HEK293 (cell line): Measurements from ENCODE around the gene WWC1.

Experiments used
- CTCF ChIA-PET: fragments of 350-600 bp; formaldehyde crosslinking; extraction: SDS; loops from one replicate; lab custom pipeline; 2021; ENCODE audit warnings: antibody characterized with exemption; lab: Yijun Ruan, JAX
- POLR2A ChIA-PET: fragments of 300-600 bp; formaldehyde crosslinking; extraction: SDS; loops from one replicate; lab custom pipeline; 2020; ENCODE audit warnings: antibody characterized with exemption, inconsistent platforms; lab: Yijun Ruan, JAX
- H3K27ac ChIP-seq: fragments of 200-500 bp; sonication (Bioruptor generic); 2 replicates; pipeline ENCODE4 v1.5.1; 2014; ENCODE audit warnings: low read depth, low read length, control low read depth, inconsistent platforms; ENCODE audit errors: extremely low read depth
- H3K36me3 ChIP-seq, 2 experiments: fragments of 200-500 bp in 1 of 2; sonication (Bioruptor generic) in 1 of 2; 1 replicate in 1 of 2; 2 replicates in 1 of 2; pipeline ENCODE4 v1.5.1; 2014 to 2017; ENCODE audit warnings: inconsistent platforms in 2 of 2, low read length in 2 of 2; ENCODE audit not compliant: control insufficient read depth in 2 of 2, insufficient read depth in 1 of 2
- H3K4me1 ChIP-seq: fragments of 200-500 bp; sonication (Bioruptor generic); 2 replicates; pipeline ENCODE4 v1.5.1; 2014; ENCODE audit warnings: mild to moderate bottlenecking, low read length, inconsistent platforms; ENCODE audit not compliant: control insufficient read depth, insufficient read depth
- H3K4me3 ChIP-seq: 2 replicates; pipeline ENCODE4 v1.5.1; 2011; ENCODE audit warnings: low read depth, mild to moderate bottlenecking, control low read depth, low read length, moderate library complexity
- H3K9me3 ChIP-seq: fragments of 200-500 bp; sonication (Bioruptor generic); 2 replicates; pipeline ENCODE4 v1.5.1; 2014; ENCODE audit warnings: low read depth, low read length, inconsistent platforms; ENCODE audit not compliant: control insufficient read depth, insufficient read depth
- GLIS2 ChIP-seq: fragments of 450-650 bp; formaldehyde crosslinking; IDR thresholded peaks from 2 replicates; pipeline ENCODE4 v1.5.1; 2016; ENCODE audit warnings: missing biosample characterization, missing genetic modification characterization
- MYNN ChIP-seq: fragments of 450-650 bp; formaldehyde crosslinking; IDR thresholded peaks from 2 replicates; pipeline ENCODE4 v1.5.1; 2016; ENCODE audit warnings: missing biosample characterization, missing genetic modification characterization, borderline replicate concordance
- PRDM1 ChIP-seq: fragments of 450-650 bp; formaldehyde crosslinking; IDR thresholded peaks from 2 replicates; pipeline ENCODE4; 2016; ENCODE audit warnings: missing biosample characterization, missing genetic modification characterization
- RBAK ChIP-seq: fragments of 450-650 bp; formaldehyde crosslinking; IDR thresholded peaks from 2 replicates; pipeline ENCODE4 v1.5.1; 2016; ENCODE audit warnings: missing biosample characterization, missing genetic modification characterization
- SCRT1 ChIP-seq: fragments of 450-650 bp; formaldehyde crosslinking; IDR thresholded peaks from 2 replicates; pipeline ENCODE4 v1.5.1; 2016; ENCODE audit warnings: missing biosample characterization, missing genetic modification characterization, borderline replicate concordance
- YY2 ChIP-seq: fragments of 450-650 bp; formaldehyde crosslinking; IDR thresholded peaks from 2 replicates; pipeline ENCODE4 v1.5.1; 2016; ENCODE audit warnings: missing biosample characterization, missing genetic modification characterization
- ZFP41 ChIP-seq: fragments of 450-650 bp; formaldehyde crosslinking; IDR thresholded peaks from 2 replicates; pipeline ENCODE4 v1.5.1; 2016; ENCODE audit warnings: missing biosample characterization, missing genetic modification characterization, borderline replicate concordance
- ZNF112 ChIP-seq: fragments of 450-650 bp; formaldehyde crosslinking; IDR thresholded peaks from 2 replicates; pipeline ENCODE4 v1.5.0; 2017; ENCODE audit warnings: missing biosample characterization, missing genetic modification characterization
- ZNF121 ChIP-seq: fragments of 450-650 bp; formaldehyde crosslinking; IDR thresholded peaks from 2 replicates; pipeline ENCODE4 v1.5.1; 2016; ENCODE audit warnings: missing biosample characterization, missing genetic modification characterization
- ZNF214 ChIP-seq: fragments of 450-650 bp; formaldehyde crosslinking; IDR thresholded peaks from 2 replicates; pipeline ENCODE4 v1.5.1; 2017; ENCODE audit warnings: missing biosample characterization, mild to moderate bottlenecking, missing genetic modification characterization, borderline replicate concordance
- ZNF302 ChIP-seq: fragments of 450-650 bp; formaldehyde crosslinking; IDR thresholded peaks from 2 replicates; pipeline ENCODE4 v1.5.1; 2016; ENCODE audit warnings: missing biosample characterization, missing genetic modification characterization, low read depth
- ZNF354C ChIP-seq: fragments of 450-650 bp; formaldehyde crosslinking; IDR thresholded peaks from 2 replicates; pipeline ENCODE4 v1.5.1; 2016; ENCODE audit warnings: missing biosample characterization, missing genetic modification characterization, low read depth, borderline replicate concordance
- ZNF530 ChIP-seq: fragments of 450-650 bp; formaldehyde crosslinking; IDR thresholded peaks from 2 replicates; pipeline ENCODE4 v1.5.1; 2016; ENCODE audit warnings: low read depth, missing biosample characterization, missing genetic modification characterization
- ZNF555 ChIP-seq: fragments of 450-650 bp; formaldehyde crosslinking; conservative IDR thresholded peaks from 2 replicates; pipeline ENCODE4 v1.5.1; 2017; ENCODE audit warnings: missing biosample characterization, mild to moderate bottlenecking, missing genetic modification characterization, inconsistent platforms
- ZNF629 ChIP-seq: fragments of 450-650 bp; formaldehyde crosslinking; IDR thresholded peaks from 2 replicates; pipeline ENCODE4 v1.5.1; 2017; ENCODE audit warnings: missing biosample characterization, missing genetic modification characterization
- ZSCAN30 ChIP-seq: fragments of 450-650 bp; IDR thresholded peaks from 2 replicates; pipeline ENCODE4 v1.5.1; 2018; ENCODE audit warnings: missing biosample characterization, mild to moderate bottlenecking, missing genetic modification characterization, moderate library complexity
- TF ChIP-seq, protein P1 (sequence below): IDR thresholded peaks from 2 replicates; pipeline ENCODE4 v1.6.1; 2011; ENCODE audit warnings: mild to moderate bottlenecking, low read depth, low read length, borderline replicate concordance
- TF ChIP-seq, protein P2 (sequence below): fragments of 450-650 bp; formaldehyde crosslinking; IDR thresholded peaks from 2 replicates; pipeline ENCODE4; 2016; ENCODE audit warnings: missing biosample characterization, missing genetic modification characterization
- TF ChIP-seq, protein P3 (sequence below): fragments of 450-650 bp; formaldehyde crosslinking; IDR thresholded peaks from 2 replicates; pipeline ENCODE4 v1.5.1; 2016; ENCODE audit warnings: missing biosample characterization, missing genetic modification characterization
- TF ChIP-seq, protein P4 (sequence below): fragments of 450-650 bp; formaldehyde crosslinking; conservative IDR thresholded peaks from 2 replicates; pipeline ENCODE4 v1.5.1; 2016; ENCODE audit warnings: low read depth, missing biosample characterization, missing genetic modification characterization
- TF ChIP-seq, protein P5 (sequence below): fragments of 450-650 bp; formaldehyde crosslinking; IDR thresholded peaks from 2 replicates; pipeline ENCODE4 v1.5.1; 2016; ENCODE audit warnings: missing biosample characterization, missing genetic modification characterization, borderline replicate concordance

WWC1 gene

DNA sequence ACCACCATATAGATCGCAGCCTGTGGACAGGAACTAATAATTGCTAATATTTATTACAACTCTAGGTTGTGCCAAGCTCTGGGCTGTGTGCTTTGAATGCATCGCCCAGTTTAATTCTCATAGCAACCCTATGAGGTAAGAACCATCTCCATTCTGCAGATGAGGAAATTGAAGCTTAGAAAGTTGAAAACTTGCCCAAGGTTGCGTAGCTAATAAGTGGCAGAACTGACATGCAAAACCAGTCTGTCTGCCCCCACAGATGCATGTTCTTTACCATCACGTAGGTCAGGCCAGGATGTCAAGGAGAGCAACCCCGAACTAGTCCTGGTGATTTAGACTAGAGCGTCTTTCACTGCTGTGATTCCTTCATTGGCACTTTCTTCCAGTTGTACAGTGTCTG lies 15.6 kb downstream of the WWC1 start:
- ChIA-PET POLR2A (interaction anchor here (1.3 kb wide), 1 partner anchor 15 kb away, joined by 6 read pairs; the partner anchor contains the start of gene WWC1), CTCF (interaction anchor here (0.6 to 1.2 kb wide), 4 partner anchors 10 to 1271 kb away, joined by 3 to 6 read pairs (median 4); no protein-coding TSS in a partner anchor)
- no peak overlapping the region for H3K27ac ChIP-seq
- H3K4me1 ChIP-seq, result no peaks in the 10 kb centered on the region
- no peaks in the 10 kb centered on the region for H3K9me3 ChIP-seq
- H3K4me3 ChIP-seq, result no peak overlapping the region
- H3K36me3 ChIP-seq, result no peaks in the 10 kb centered on the region
- no peak for TF ChIP-seq SCRT1 (tag by site-specific recombination)
- TF ChIP-seq ZNF354C, result no peak
- TF ChIP-seq ZFP41 (tag by site-specific recombination), result no peak
- TF ChIP-seq, protein P1, sequence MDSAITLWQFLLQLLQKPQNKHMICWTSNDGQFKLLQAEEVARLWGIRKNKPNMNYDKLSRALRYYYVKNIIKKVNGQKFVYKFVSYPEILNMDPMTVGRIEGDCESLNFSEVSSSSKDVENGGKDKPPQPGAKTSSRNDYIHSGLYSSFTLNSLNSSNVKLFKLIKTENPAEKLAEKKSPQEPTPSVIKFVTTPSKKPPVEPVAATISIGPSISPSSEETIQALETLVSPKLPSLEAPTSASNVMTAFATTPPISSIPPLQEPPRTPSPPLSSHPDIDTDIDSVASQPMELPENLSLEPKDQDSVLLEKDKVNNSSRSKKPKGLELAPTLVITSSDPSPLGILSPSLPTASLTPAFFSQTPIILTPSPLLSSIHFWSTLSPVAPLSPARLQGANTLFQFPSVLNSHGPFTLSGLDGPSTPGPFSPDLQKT, result no peak
- TF ChIP-seq MYNN (tag by site-specific recombination), result no peak
- TF ChIP-seq ZNF530, result no peak
- TF ChIP-seq ZNF214, result no peak
- TF ChIP-seq ZSCAN30 (tag by site-specific recombination), result no peak
- TF ChIP-seq RBAK (tag by site-specific recombination), result no peak
- no peak for TF ChIP-seq ZNF302
- no peak for TF ChIP-seq ZNF112 (tag by site-specific recombination)
- TF ChIP-seq YY2, result no peak

DNA sequence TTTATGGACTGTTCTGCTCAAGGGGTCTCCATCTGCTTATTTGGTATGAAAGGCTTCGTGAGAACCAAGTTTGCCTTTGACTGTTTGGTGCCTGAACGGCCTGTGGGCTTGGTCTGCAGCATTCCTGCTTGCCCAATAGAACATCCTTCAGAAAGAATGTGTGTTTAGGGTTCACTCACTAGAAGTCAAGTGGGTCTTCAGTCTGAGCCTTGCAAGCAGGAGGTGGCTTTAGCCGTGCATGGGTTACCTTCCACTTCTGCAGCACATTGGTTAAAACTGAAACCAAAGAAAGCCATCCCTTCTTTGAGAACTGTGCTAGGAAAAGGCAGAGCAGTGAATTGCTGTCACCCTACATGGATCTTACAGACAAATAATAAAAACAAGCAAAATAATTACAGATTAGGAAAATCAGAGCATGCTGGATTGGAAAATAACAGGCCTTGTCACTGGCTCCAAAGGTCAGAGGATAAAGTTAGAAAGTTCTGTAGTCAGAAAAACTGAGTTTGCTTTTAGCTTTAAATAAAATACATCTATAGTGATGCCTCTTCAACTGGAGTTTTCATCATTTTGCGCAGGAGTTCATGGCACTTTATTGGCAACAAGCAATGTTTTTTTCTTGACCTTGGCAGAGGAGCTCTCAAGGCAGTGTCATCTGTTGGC lies 16.6 kb downstream of the WWC1 start:
- Histone ChIP-seq H3K27ac (no peak overlapping the region), H3K9me3 (no peaks in the 10 kb centered on the region), H3K4me3 (no peak overlapping the region), H3K36me3 (no peaks in the 10 kb centered on the region; a peak in 1 of 3 replicates), H3K4me1 (no peaks in the 10 kb centered on the region)
- ChIA-PET CTCF (no interaction called here), POLR2A (no interaction called here)
- TF ChIP-seq, protein P2, sequence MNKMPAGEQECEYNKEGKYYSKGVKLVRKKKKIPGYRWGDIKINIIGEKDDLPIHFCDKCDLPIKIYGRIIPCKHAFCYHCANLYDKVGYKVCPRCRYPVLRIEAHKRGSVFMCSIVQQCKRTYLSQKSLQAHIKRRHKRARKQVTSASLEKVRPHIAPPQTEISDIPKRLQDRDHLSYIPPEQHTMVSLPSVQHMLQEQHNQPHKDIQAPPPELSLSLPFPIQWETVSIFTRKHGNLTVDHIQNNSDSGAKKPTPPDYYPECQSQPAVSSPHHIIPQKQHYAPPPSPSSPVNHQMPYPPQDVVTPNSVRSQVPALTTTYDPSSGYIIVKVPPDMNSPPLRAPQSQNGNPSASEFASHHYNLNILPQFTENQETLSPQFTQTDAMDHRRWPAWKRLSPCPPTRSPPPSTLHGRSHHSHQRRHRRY (tag by site-specific recombination), result no peak
- TF ChIP-seq ZNF555 (tag by site-specific recombination) (no peak), GLIS2 (tag by site-specific recombination) (no peak), ZNF629 (tag by site-specific recombination) (no peak), PRDM1 (tag by site-specific recombination) (no peak), ZNF121 (tag by site-specific recombination) (no peak)
- TF ChIP-seq, protein P3, sequence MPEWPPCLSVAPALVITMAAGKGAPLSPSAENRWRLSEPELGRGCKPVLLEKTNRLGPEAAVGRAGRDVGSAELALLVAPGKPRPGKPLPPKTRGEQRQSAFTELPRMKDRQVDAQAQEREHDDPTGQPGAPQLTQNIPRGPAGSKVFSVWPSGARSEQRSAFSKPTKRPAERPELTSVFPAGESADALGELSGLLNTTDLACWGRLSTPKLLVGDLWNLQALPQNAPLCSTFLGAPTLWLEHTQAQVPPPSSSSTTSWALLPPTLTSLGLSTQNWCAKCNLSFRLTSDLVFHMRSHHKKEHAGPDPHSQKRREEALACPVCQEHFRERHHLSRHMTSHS (tag by site-specific recombination), result no peak
- TF ChIP-seq, protein P4, sequence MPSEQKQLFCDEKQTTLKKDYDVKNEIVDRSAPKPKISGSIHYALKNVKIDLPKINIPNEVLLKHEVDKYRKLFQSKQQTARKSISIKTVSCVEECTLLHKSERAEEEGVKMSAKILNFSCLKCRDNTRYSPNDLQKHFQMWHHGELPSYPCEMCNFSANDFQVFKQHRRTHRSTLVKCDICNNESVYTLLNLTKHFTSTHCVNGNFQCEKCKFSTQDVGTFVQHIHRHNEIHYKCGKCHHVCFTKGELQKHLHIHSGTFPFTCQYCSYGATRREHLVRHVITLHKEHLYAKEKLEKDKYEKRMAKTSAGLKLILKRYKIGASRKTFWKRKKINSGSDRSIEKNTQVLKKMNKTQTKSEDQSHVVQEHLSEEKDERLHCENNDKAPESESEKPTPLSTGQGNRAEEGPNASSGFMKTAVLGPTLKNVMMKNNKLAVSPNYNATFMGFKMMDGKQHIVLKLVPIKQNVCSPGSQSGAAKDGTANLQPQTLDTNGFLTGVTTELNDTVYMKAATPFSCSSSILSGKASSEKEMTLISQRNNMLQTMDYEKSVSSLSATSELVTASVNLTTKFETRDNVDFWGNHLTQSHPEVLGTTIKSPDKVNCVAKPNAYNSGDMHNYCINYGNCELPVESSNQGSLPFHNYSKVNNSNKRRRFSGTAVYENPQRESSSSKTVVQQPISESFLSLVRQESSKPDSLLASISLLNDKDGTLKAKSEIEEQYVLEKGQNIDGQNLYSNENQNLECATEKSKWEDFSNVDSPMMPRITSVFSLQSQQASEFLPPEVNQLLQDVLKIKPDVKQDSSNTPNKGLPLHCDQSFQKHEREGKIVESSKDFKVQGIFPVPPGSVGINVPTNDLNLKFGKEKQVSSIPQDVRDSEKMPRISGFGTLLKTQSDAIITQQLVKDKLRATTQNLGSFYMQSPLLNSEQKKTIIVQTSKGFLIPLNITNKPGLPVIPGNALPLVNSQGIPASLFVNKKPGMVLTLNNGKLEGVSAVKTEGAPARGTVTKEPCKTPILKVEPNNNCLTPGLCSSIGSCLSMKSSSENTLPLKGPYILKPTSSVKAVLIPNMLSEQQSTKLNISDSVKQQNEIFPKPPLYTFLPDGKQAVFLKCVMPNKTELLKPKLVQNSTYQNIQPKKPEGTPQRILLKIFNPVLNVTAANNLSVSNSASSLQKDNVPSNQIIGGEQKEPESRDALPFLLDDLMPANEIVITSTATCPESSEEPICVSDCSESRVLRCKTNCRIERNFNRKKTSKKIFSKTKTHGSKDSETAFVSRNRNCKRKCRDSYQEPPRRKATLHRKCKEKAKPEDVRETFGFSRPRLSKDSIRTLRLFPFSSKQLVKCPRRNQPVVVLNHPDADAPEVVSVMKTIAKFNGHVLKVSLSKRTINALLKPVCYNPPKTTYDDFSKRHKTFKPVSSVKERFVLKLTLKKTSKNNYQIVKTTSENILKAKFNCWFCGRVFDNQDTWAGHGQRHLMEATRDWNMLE (tag by site-specific recombination), result no peak
- TF ChIP-seq, protein P5, sequence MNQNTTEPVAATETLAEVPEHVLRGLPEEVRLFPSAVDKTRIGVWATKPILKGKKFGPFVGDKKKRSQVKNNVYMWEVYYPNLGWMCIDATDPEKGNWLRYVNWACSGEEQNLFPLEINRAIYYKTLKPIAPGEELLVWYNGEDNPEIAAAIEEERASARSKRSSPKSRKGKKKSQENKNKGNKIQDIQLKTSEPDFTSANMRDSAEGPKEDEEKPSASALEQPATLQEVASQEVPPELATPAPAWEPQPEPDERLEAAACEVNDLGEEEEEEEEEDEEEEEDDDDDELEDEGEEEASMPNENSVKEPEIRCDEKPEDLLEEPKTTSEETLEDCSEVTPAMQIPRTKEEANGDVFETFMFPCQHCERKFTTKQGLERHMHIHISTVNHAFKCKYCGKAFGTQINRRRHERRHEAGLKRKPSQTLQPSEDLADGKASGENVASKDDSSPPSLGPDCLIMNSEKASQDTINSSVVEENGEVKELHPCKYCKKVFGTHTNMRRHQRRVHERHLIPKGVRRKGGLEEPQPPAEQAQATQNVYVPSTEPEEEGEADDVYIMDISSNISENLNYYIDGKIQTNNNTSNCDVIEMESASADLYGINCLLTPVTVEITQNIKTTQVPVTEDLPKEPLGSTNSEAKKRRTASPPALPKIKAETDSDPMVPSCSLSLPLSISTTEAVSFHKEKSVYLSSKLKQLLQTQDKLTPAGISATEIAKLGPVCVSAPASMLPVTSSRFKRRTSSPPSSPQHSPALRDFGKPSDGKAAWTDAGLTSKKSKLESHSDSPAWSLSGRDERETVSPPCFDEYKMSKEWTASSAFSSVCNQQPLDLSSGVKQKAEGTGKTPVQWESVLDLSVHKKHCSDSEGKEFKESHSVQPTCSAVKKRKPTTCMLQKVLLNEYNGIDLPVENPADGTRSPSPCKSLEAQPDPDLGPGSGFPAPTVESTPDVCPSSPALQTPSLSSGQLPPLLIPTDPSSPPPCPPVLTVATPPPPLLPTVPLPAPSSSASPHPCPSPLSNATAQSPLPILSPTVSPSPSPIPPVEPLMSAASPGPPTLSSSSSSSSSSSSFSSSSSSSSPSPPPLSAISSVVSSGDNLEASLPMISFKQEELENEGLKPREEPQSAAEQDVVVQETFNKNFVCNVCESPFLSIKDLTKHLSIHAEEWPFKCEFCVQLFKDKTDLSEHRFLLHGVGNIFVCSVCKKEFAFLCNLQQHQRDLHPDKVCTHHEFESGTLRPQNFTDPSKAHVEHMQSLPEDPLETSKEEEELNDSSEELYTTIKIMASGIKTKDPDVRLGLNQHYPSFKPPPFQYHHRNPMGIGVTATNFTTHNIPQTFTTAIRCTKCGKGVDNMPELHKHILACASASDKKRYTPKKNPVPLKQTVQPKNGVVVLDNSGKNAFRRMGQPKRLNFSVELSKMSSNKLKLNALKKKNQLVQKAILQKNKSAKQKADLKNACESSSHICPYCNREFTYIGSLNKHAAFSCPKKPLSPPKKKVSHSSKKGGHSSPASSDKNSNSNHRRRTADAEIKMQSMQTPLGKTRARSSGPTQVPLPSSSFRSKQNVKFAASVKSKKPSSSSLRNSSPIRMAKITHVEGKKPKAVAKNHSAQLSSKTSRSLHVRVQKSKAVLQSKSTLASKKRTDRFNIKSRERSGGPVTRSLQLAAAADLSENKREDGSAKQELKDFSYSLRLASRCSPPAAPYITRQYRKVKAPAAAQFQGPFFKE (tag by site-specific recombination), result no peak
